GM21717 (cell line): ENCODE measurements around the gene IFNA6.

ENCODE experiments used
- ATAC-seq: cut with Tn5 transposase; IDR thresholded peaks from one replicate; pipeline ENCODE4 v1.9.1; 2021; ENCODE audit warnings: mild to moderate bottlenecking, moderate library complexity; ENCODE audit not compliant: unreplicated experiment

The IFNA6 gene

GRCh38 chr9:21331676-21332402, 18.8 kb downstream of the IFNA6 start:
- no peak for ATAC-seq

- ATAC-seq: peak; percentile 83
Measured at GRCh38 chr9:21326526-21327139, 24.1 kb downstream of the IFNA6 start.

- no peak for ATAC-seq
Measured at GRCh38 chr9:21324047-21324446, 26.6 kb downstream of the IFNA6 start.

DNA sequence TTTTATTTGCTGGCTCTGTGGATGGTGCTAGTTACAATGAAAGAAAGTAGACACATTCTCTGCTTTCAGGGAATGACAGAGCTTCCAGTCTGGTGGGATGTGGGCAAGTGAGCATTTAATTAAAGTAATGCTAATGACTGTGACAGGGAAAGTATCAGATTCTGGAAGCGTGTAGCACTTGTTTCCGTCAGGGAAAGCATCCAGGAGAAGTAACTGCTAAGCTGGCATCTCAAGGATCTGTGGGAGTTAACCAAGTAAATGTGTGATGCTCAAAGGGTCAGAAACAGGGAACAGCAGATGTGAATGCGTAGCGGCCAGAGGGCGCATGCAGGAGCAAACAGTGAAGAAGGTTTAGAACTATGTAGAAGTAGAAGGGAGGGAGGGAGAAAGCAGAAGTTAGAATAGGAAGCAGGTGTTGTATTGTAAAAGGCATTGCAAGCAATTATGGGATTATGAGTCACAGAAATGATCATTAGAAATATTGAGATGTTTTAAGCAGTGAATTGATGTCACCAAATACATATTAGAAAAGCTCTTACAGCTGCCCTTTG, 27.7 kb downstream of the IFNA6 start:
- no peak for ATAC-seq

DNA sequence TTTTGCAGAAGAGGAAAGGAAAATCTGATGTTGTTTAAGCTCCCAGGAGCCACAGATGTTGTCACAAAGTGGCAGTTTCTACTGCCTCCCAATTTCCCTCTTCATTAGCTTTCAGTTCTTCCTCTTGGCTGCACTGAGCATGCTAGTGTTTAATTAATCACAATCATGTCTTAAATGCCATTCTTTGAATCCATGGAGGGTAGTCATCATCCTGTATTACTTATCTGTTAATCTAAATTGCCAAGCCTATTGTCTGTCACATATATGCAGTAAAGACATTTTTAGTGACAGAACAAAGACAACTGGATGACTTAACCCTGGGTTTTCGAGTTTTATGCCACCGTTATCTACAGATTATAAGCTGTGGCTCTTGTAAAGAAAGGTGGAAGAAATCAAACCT, 30.2 kb downstream of the IFNA6 start:
- no peak for ATAC-seq

DNA sequence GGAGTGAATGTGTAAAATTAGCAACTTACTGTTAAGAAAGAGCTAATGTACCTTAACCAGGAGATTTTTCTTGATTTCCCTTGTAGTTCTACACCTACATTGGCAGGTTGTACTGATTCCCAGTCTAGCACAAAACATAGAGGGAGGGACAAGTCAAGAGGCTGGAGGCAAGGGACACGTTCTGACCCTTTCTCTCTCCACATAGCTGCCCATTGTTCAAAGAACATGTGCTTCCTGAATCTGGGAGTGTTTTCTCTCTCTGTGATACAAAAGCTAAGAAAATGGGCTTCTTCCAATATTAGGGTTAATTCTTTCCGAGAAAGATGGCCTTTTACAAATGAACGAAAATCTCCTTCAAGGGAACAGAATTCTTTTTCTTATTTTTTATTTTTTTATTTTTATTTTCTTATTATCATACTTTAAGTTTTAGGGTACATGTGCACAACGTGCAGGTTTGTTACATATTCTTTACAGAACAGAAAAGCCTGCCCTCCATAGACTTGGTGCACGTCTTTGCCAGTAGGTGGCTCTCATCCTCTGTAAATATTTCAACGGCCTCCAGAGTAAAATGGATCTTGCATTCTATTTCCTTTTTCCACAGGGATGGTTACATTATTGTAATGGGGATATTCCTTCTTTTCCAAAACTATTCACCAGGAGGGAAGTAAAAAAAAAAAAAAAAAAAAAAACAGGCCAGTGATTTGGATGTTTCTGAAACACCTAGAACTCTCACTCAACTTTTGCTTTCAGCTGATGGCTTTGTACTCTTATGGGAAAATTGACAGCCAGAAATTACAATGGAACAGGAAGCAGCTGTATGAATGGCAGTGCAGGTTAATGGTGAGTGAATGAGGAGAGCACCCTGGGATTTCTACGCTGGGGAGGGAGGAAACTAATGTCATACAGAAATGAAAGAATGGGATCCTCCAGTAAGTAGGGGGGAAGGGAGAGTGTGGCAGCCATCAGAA, 32.4 kb downstream of the IFNA6 start:
- ATAC-seq: no peak

DNA sequence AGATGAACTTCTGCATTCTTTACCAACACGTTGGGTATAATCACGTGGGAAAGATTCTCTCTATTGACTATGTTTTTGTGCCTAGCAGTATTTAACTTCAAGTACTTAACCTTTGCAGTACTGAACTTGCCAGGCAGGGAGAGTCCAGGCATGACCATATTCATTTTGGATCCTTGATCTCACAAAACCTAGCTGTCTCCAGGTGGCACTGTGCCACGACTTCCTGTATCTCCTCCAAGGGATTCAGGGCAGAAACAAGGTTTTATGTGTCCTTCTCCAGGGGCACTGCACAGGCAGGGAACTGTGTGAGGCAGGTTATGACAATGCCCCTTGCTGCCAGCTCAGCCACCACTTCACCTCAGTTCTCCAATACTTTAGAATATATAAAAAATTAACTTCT, 33.8 kb downstream of the IFNA6 start:
- no peak for ATAC-seq

DNA sequence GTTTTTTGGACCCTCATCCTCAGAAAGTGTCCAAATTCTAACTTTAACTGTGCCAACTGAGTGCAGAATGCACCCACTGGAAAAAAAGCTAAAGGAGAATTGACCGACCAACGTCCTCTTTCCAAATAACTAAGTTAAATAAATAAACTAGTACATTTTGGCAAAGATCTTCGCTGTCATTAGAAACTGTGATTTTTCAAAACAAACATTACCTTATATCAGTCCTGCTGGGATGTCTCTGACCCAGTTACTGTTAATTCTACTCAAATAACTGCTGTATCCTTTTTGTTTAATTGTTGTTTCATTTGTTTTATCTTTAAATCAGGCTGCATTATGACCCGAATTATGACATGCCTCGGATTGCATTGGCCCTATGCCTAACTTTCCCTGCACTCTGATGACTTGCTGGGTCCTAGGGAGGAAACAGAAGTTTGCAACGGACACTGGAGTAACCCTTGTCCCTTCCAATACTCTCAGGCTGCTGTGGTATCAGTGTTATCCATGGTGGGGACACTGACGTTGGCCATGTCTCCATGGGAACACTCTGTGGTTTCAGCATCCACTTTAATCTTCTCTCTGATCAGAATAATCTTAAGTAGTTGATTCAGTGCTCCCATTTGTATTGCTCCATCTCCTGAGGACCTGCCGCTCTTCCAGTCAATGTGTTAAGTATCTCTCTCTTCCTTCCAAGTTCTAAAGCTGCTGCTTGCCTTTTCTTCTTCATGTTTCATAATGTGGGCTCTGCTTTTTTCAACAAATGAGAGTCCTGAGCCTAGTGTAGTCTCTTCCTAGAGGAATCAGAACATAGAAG, 34.5 kb downstream of the IFNA6 start:
- ATAC-seq: no peak

GRCh38 chr9:21314152-21314551, 36.5 kb downstream of the IFNA6 start:
- ATAC-seq: no peak

DNA sequence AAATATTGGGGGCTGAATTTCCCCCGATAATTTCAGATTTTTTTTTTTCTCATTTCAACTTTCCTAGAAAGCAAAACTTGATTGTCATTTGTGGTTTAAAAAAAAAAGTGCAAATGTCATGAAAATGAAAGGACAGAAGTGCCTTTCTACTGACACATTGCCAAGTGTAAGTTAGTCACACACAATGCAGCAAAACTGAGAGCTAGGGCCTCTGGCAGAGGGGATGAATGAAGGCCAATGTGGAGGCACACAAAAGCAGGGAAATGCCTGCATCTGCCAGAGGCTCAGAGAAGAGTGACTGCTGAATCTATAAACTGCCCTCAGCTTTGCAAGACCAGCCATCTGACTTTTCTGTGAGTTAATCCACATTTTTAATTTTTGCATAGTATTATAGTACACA, 38.8 kb downstream of the IFNA6 start:
- no peak for ATAC-seq

- no peak for ATAC-seq
Measured at GRCh38 chr9:21305213-21305612, 45.5 kb downstream of the IFNA6 start, which contains the start of gene IFNA5. Gene IFNA5, minus strand, starts transcription at chr9:21305313. Its CDS starts 57 bp downstream, at chr9:21305256.
